Fibroblast of lung (primary cell): ENCODE measurements around the gene FAM210A.

Source experiments
- CTCF ChIP-seq, 2 donors: IDR thresholded peaks in 1 of 2; conservative IDR thresholded peaks in 1 of 2; 1 replicate in 1 of 2; 2 replicates in 1 of 2; pipeline ENCODE4 v1.5.1; 2011 to 2012; ENCODE audit warnings: low read length in 2 of 2, control low read depth in 1 of 2, inconsistent platforms in 1 of 2, low read depth in 1 of 2, mild to moderate bottlenecking in 1 of 2
- EZH2 ChIP-seq: IDR thresholded peaks from 2 replicates; pipeline ENCODE4 v1.5.1; 2012; ENCODE audit warnings: low read length, control low read depth, mild to moderate bottlenecking; ENCODE audit errors: missing control alignments

- TF ChIP-seq CTCF (conservative IDR thresholded peaks at IDR 0.05 in 1 of 2, IDR thresholded peaks at IDR 0.05 in 1 of 2; ENCODE audit: low read depth in 1 of 2, low read length in 2 of 2) (no peak), EZH2 (no peak)
These were observed 112.5 kb downstream of the FAM210A start for GRCh38 chr18:13613591-13614501.
